ENCODE data around the gene GPR142.

DNA sequence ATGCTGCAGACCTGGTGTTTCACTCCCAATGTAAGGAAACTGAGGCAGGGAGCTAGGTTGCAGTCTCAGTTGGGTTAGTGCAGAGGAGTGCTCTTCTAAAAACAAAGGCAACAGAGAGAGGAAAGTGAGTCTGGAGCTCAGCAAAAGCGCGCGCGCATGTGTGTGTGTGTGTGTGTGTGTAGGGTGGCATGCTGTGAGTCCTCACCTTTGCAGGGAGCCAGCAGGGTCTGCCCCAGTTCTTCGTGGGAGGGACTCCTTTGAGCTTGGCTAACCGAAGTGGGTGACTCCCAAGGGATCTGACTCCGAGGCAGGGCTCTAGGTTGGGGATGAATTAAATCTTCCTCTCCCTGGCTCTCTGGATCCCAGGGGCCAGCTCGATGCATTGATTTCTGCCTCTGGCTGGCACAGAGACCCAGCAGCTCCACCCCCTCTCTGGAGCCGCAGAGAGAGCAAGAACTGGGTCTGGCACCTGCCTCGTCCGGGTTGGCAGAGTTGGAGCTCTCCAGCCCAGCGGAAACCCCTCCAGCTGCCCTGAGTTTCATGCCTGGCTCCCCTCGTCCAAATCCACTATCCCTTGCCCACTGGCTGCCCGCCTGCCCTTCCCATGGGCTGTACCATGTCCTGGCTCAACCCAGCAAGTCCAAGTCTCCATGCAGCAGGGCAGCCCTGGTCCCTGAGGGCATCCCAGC lies 4.4 kb upstream of the GPR142 start:
- no peak for TF ChIP-seq EZH2 (IDR thresholded peaks at IDR 0.05; ENCODE audit: borderline replicate concordance, low read length)
- TF ChIP-seq, protein P1, sequence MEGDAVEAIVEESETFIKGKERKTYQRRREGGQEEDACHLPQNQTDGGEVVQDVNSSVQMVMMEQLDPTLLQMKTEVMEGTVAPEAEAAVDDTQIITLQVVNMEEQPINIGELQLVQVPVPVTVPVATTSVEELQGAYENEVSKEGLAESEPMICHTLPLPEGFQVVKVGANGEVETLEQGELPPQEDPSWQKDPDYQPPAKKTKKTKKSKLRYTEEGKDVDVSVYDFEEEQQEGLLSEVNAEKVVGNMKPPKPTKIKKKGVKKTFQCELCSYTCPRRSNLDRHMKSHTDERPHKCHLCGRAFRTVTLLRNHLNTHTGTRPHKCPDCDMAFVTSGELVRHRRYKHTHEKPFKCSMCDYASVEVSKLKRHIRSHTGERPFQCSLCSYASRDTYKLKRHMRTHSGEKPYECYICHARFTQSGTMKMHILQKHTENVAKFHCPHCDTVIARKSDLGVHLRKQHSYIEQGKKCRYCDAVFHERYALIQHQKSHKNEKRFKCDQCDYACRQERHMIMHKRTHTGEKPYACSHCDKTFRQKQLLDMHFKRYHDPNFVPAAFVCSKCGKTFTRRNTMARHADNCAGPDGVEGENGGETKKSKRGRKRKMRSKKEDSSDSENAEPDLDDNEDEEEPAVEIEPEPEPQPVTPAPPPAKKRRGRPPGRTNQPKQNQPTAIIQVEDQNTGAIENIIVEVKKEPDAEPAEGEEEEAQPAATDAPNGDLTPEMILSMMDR (conservative IDR thresholded peaks at IDR 0.05 in 1 of 2, IDR thresholded peaks at IDR 0.05 in 1 of 2; ENCODE audit: extremely low read depth in 1 of 2, insufficient read depth in 1 of 2, low read depth in 1 of 2, low read length in 2 of 2), result no peak
